HS-5 (cell line): Measurements from ENCODE around the gene DGCR8.

Experiments used
- DNase-seq: peaks from one replicate; pipeline ENCODE4 v3.0.0-alpha.2; 2012; ENCODE audit warnings: low read depth

The DGCR8 gene

DNA sequence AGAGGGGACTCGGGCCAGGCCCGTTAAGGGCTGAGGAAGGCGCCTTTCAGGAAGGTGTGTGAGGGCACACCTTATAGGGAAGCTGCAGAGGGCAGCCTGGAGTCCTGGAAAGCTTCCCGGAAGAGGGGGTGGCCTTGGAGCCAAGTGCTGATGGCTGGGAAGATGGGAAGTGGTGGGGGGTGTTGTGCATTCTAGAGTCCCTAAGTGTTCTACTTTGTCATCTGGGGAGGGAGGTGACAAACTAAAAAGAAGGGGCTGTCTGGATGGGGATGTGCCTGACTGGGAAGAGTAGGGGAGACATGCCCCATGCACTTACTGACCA, 58.3 kb downstream of the DGCR8 start:
- no peak for DNase-seq

GRCh38 chr22:20138868-20139267, 58.8 kb downstream of the DGCR8 start:
- no peak for DNase-seq

DNA sequence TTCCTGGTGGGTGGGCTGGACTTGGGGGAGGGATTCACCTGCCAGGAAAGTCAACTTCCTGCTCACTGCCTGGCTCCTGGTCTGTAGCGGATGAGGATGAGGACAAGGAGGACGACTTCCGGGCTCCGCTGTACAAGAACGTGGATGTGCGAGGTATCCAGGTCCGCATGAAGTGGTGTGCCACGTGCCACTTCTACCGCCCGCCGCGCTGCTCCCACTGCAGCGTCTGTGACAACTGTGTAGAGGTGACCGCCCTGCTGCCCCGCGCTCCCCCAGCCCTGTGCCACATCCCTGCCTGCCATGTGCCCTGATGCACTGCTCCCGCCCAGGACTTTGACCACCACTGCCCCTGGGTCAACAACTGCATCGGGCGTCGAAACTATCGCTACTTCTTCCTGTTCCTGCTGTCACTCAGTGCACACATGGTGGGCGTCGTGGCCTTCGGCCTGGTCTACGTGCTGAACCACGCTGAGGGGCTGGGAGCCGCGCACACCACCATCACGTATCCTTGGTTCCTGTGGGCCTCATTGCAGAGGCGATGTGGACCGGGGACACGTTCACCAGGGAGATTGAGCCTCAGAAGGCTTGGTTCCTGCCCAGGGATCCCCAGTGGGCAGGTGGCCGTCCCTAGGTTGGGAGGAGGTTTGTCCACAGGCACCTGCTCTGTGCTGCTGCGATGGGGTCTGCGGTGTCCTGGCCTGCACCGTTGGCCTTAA, 59.5 kb downstream of the DGCR8 start:
- DNase-seq: no peak

DNA sequence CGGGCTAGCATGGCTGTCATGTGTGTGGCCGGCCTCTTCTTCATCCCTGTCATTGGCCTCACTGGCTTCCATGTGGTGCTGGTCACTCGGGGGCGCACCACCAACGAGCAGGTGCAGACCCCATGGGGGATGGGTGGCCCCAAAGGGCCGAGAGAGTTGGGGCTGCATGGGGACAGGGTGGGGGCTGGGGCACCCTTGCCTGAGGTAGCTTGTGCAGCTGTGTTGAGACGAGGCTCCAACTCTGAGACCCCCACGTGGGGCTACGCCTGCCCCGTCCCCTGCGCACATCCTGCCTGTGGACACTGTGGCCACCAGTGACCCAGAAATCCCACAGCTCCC, 60.0 kb downstream of the DGCR8 start:
- DNase-seq: no peak

- DNase-seq: no peak
These were observed 60.5 kb downstream of the DGCR8 start for GRCh38 chr22:20140521-20140964.

DNA sequence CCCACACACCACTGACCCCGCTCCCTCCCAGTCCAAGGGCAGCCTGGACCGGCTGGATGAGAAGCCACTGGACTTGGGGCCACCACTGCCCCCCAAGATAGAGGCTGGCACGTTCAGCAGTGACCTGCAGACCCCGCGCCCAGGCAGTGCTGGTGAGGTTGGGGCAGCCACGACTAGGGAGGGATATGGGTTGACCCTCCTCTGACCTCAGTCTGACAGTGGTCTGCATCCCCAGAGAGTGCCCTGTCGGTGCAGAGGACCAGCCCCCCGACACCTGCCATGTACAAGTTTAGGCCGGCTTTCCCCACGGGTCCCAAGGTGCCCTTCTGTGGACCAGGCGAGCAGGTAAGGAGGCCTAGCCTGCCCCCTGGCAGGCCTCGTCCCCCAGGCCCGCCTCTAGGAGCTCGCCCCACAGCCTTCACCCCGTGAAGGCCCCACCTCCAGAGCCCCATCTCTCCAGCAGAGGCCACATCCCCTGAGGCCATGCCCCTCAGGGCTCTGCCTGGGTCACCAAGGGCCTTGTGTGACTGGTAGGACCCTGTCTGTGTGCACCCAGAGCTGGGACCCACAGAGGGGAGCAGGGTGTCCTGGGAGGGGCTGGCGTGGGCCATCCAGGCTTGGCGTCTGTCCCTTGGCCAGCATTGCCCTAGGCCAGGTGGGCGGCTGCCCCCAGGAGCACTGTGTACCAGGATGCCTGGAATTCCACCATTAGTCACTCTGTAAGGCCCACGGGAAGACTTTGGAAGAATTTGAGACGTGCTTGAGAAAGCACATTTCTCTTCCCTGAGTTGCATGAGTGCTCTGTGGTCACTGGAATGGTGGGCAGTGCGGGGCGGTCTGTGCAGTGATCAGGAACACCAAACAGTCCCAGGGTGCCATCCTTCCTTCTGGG, 61.4 kb downstream of the DGCR8 start:
- DNase-seq: peak; percentile 55

DNA sequence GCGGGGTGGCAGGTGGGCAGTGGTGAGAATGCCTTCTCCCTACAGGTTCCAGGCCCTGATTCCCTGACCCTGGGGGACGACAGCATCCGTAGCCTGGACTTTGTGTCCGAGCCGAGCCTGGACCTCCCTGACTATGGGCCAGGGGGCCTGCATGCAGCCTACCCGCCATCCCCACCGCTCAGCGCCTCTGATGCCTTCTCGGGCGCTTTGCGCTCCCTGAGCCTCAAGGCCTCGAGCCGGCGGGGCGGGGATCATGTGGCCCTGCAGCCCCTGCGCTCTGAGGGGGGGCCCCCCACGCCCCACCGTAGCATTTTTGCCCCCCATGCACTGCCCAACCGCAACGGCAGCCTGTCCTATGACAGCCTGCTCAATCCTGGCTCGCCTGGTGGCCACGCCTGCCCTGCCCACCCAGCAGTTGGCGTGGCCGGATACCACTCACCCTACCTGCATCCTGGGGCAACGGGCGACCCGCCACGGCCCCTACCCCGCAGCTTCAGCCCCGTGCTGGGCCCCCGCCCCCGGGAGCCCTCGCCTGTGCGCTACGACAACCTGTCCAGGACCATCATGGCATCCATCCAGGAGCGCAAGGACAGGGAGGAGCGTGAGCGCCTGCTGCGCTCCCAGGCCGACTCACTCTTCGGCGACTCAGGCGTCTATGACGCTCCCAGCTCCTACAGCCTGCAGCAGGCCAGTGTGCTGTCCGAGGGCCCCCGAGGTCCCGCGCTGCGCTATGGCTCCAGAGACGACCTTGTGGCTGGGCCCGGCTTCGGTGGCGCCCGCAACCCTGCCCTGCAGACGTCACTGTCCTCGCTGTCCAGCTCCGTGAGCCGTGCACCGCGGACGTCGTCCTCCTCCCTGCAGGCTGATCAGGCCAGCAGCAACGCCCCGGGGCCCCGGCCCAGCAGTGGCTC, 62.9 kb downstream of the DGCR8 start:
- no peak for DNase-seq

GRCh38 chr22:20143883-20144665, 64.0 kb downstream of the DGCR8 start:
- DNase-seq: no peak

- DNase-seq: no peak
These were observed 65.3 kb downstream of the DGCR8 start for GRCh38 chr22:20145206-20145831.

DNA sequence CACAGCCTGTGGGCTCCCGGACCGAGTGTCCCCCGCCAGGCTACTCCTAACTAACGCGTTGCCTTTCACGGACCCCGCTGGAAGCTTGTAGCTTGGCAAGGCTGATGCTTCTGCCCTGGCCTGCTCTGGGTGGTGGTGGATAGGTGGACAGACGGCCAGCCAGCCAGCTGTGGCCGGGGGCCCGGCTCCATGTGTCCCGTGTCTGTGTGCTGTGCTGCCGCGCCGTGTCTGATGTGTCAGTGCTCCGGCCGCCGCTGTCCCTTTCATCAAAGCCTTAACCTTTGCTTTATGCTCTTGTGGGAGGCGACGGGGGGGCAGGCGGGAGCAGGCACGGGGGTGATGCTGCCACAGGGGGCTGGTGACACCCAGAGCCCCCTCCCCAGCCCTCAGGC, 65.8 kb downstream of the DGCR8 start:
- no peak for DNase-seq

GRCh38 chr22:20146777-20147176, 66.7 kb downstream of the DGCR8 start:
- no peak for DNase-seq

DNA sequence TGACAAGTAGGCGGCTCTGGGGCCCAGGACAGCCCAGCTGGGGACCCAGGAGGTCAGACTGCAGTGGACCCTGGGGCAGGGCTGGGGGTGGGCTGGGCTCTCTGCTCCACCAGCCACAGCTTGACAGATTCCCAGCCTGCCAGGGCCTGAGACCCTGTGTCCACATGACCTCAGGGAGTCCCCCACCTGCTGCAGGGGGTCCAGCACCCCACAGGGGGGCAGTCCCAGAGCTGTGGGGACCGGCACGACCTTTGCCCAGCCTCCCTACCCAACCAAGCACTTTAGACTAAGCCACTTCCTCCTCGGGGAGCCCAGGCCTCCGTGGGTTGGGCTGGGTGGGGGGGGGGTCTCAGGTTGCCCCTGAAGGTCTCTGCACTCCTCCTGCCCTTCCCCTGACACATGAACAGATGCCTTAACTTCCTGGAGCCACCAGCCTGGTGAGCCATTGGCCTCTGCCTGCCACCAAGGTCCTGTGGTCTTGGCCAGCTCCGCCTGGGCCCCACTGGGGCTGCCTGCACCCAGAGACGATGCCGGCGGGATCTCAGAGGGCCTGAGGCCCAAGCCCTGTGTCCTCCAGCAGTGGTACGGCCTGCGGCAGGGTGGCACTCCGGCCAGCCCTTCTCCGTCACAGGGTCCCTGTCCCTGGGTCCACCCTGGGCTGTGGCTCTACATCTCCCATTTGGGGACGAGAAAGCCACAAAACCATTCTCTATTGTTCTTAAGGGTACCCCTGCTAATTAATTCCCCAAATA, 67.4 kb downstream of the DGCR8 start:
- DNase-seq: no peak

GRCh38 chr22:20148414-20148813, 68.4 kb downstream of the DGCR8 start:
- no peak for DNase-seq

DNA sequence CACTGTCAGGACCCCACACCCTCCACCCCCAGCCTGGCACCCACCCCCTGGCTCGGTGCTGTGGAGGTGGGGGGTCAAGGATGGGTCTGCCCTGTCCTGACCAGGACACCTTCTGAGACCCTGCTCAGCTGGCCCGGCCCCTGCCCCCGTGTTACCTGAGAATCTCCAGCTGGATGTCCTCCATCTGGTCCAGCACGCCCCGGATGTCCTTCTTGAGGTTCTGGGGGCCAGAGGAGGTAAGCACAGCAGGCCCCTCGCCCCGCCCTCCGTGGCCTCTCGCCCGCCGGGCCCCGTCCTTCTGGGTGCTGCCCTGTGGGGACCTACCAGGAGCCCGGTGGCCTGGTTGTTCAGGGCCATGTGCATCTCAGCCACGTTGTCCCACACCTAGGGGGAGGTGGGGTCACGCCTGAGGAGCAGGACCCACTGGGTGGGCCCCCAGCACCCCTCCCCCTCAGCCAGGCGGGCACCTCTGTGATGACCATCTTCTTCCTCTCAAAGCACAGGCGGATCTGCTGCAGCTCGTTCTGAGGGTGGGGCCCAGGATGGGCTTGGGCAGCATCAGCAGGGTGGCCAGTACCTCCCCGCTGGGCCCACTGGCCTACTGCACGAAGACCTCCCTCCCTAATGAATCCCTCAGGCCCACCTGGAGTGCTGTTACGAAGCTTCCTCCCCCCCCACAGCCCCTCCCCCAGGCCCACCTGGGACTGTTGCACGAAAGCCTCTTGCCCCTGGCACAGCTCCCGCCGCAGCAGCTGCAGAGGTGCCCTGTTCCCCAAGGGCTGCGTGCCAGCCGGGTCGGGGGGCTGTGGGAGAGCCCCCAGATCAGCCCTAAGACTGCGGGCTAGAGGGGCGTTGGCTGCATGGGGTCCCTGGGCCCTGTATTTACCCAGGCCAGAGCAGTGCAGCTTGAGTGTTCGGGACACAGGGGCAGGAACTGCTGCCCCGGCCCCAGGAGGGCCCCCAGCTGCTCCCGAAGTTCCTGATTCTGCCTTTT, 69.5 kb downstream of the DGCR8 start:
- no peak for DNase-seq

DNA sequence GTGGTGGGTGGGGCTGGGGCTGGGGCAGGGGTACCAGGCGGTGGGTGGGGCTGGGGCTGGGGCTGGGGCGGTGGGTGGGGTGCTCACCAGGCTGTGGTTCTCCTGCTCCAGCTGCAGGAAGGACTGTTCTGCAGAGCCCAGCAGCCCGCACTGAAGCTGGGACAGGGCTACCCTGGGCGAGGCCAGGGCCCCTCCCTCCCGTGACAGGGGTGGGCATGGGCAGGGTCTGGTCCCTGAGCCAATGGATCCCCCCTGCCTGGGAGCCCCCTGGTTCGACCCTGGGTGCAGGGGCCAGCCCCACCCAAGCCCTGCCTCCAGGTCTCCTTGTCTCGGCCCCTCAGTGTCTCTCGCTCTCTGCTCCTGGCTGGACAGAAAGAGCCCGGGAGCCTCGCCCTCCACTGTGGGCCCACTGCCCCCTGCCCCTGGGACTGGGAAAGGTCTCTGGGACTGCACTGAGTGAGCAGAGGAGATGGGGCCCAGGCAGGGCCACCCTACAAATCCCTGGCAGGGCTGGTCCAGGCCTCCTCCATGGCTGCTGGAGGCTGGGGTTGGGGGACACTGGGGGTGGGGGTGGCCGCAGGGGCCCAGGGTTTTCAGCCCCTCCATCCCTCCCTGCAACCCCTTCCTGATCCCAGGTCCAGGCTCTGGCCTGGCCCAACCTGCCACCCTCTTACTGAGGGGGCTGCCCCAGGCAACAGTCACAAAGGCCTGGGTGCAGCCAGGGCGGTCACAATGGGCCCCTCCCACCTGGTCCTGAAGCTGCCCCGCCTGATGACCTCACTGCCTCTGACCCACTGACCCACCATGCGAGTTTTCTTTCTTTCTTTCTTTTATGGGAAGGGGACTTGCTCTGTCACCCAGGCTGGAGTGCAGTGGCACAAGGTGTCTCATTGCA, 70.6 kb downstream of the DGCR8 start, which contains the start of gene CCDC188:
Gene CCDC188, minus strand, starts transcription at position 675 of the 895 bp plus-strand sequence. Its CDS starts 69 bp downstream, at position 606.
- no peak for DNase-seq

DNA sequence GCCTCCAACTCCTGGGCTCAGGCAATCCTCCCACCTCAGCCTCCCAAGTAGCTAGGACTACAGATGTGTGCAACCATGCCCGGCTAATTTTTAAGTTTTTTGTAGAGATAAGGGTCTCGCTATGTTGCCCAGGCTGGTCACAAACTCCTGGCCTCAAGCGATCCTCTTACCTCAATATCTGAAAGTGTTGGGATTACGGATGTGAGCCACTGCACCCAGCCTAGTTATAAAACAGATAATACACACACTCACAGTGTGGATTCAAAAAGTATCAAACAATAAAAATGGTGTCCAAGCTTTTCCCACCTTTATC, 71.2 kb downstream of the DGCR8 start:
- DNase-seq: no peak

DNA sequence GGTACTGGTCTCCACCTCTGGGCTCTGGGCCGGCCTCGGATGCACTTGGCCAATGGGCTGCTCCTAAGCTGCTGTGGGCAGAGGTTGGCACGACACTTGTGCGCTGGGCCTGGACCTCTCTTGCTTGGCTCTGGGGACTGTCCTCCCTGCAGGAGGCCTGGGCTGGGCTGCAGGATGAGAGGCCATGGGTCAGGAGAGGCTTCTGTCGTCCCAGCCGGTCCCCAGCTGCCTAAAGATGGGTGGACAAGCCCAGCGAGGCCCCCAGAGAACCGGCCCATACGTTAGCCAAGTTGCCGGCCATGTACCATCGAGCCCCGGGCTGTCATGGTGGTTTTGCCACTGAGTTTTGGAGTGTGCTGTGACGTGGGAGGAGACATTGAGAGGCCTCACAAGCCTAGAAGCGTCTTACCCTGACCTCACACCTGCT, 72.4 kb downstream of the DGCR8 start:
- DNase-seq: no peak

DNA sequence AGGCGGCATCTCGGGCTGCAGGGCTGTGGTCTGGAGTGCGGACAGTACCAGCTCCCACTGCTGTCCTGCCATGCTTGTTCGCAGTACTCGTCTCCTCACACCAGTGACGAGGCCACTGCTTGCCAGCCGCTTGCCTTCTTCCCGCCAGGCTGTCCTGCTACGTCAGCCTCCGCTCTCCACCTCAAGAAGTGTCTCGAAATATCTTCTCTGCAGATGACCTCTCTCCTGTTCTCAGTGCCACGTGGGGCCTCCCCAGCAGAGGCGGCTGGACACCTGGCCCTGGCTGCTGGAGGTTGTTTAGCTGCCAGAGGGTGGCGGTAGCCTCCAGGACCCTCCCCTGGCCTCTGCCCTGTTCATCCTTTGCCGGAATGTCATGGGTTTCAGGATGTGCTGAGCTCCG, 73.9 kb downstream of the DGCR8 start:
- DNase-seq: no peak
